ENCODE results near the gene SLC7A7. TPM values are rescaled to one million over a fixed set of nuclear protein-coding genes. Genes with fewer than 3 reads are reported as not detected.

SLC7A7 gene
- polyA plus RNA-seq, 1 donor from 2014 or later: not detected

DNA sequence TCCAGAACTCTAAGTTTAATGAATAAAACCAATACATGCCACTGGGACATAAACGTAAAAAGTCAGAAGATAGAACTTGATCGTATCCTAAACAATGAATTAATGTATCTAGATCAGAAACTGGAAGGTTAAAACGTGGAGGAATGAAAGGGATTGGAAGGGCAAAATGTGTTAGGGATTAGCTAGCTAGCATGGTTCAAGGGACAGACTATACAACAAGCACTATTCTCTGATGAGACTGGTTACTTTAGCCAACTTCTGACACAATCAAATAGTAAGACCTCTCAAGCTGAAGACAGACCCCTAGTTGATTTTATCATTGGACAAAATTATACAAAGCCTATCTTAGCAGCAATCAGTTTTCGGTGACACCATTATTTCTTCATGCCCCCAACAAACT is 67.5 kb downstream of the SLC7A7 start:
- Histone ChIP-seq H3K36me3 (ENCODE audit: insufficient read depth, low read length) (no peaks in the 10 kb centered on the region), H3K79me2 (replicated peaks; ENCODE audit: insufficient read depth, low read length) (no peaks in the 10 kb centered on the region), H3K9me2 (ENCODE audit: insufficient read depth, low read length) (no peaks in the 10 kb centered on the region), H3K27me3 (ENCODE audit: insufficient read depth, low read depth, low read length) (no peaks in the 10 kb centered on the region), H2AFZ (ENCODE audit: low read depth, low read length) (no peak overlapping the region), H3K4me3 (ENCODE audit: low read length) (no peak overlapping the region), H3K4me2 (ENCODE audit: low read length) (no peak overlapping the region), H4K20me1 (ENCODE audit: insufficient read depth) (no peaks in the 10 kb centered on the region), H3F3A (ENCODE audit: insufficient read depth, low read length, poor library complexity, severe bottlenecking) (no peaks in the 10 kb centered on the region), H3K9ac (ENCODE audit: low read length) (no peak overlapping the region), H3K9me3 (ENCODE audit: low read length) (no peaks in the 10 kb centered on the region), H3K27ac (ENCODE audit: low read length) (no peak overlapping the region)
- TF ChIP-seq REST (IDR thresholded peaks at IDR 0.05; ENCODE audit: borderline replicate concordance) (no peak), POLR2AphosphoS5 (IDR thresholded peaks at IDR 0.05) (no peak), TAF1 (IDR thresholded peaks at IDR 0.05; ENCODE audit: low read depth) (no peak), CTCF (IDR thresholded peaks at IDR 0.05; ENCODE audit: poor library complexity, severe bottlenecking) (no peak), MXI1 (conservative IDR thresholded peaks at IDR 0.05; ENCODE audit: poor library complexity, severe bottlenecking) (no peak), EZH2 (IDR thresholded peaks at IDR 0.05; ENCODE audit: borderline replicate concordance, insufficient read depth, low read length, poor library complexity, severe bottlenecking) (no peak), SMC3 (conservative IDR thresholded peaks at IDR 0.05; ENCODE audit: poor library complexity) (no peak), EP300 (conservative IDR thresholded peaks at IDR 0.05; ENCODE audit: poor library complexity, severe bottlenecking) (no peak), RAD21 (conservative IDR thresholded peaks at IDR 0.05) (no peak)

- no peak overlapping the region for H3K27ac ChIP-seq (ENCODE audit: low read length)
- H2AFZ ChIP-seq (ENCODE audit: low read depth, low read length): no peak overlapping the region
- TF ChIP-seq EZH2 (IDR thresholded peaks at IDR 0.05; ENCODE audit: borderline replicate concordance, insufficient read depth, low read length, poor library complexity, severe bottlenecking) (no peak), POLR2AphosphoS5 (IDR thresholded peaks at IDR 0.05) (no peak), SMC3 (conservative IDR thresholded peaks at IDR 0.05; ENCODE audit: poor library complexity) (no peak), REST (IDR thresholded peaks at IDR 0.05; ENCODE audit: borderline replicate concordance) (no peak), TAF1 (IDR thresholded peaks at IDR 0.05; ENCODE audit: low read depth) (no peak), RAD21 (conservative IDR thresholded peaks at IDR 0.05) (no peak), EP300 (conservative IDR thresholded peaks at IDR 0.05; ENCODE audit: poor library complexity, severe bottlenecking) (no peak), MXI1 (conservative IDR thresholded peaks at IDR 0.05; ENCODE audit: poor library complexity, severe bottlenecking) (no peak), CTCF (IDR thresholded peaks at IDR 0.05; ENCODE audit: poor library complexity, severe bottlenecking) (no peak)
- no peaks in the 10 kb centered on the region for H3K27me3 ChIP-seq (ENCODE audit: insufficient read depth, low read depth, low read length)
- no peak overlapping the region for H3K4me3 ChIP-seq (ENCODE audit: low read length)
- H3F3A ChIP-seq (ENCODE audit: insufficient read depth, low read length, poor library complexity, severe bottlenecking): no peaks in the 10 kb centered on the region
- no peaks in the 10 kb centered on the region for H3K79me2 ChIP-seq (replicated peaks; ENCODE audit: insufficient read depth, low read length)
- no peaks in the 10 kb centered on the region for H3K9me2 ChIP-seq (ENCODE audit: insufficient read depth, low read length)
- no peaks in the 10 kb centered on the region for H4K20me1 ChIP-seq (ENCODE audit: insufficient read depth)
- no peaks in the 10 kb centered on the region for H3K36me3 ChIP-seq (ENCODE audit: insufficient read depth, low read length)
- no peak overlapping the region for H3K4me2 ChIP-seq (ENCODE audit: low read length)
- no peaks in the 10 kb centered on the region for H3K9me3 ChIP-seq (ENCODE audit: low read length)
- no peak overlapping the region for H3K9ac ChIP-seq (ENCODE audit: low read length)
These were observed 75.2 kb downstream of the SLC7A7 start for GRCh38 chr14:22740020-22740419.

Data from neural cell (in vitro differentiated cells).